M059J (cell line): Measurements from ENCODE around the gene TFB2M. TPM values are rescaled to one million over a fixed set of nuclear protein-coding genes. Genes with fewer than 3 reads are reported as not detected.
A peak's percentile ranks its signal among the peaks of the same experiment; 100 is the strongest.

Experiments used
- DNase-seq: peaks from one replicate; pipeline ENCODE4 v3.0.0-alpha.2; 2012; ENCODE audit warnings: low read depth
- total RNA-seq: library from RNA; depleted of rRNA; stranded (reverse); fragments of >200 nt; shearing (Covaris generic); gene quantifications from 2 replicates; pipeline ENCODE4 v1.2.3, GENCODE V29; 2014

Gene TFB2M
- total RNA-seq, 1 experiment from 2014 or later, result 26.6 TPM

- DNase-seq, result no peak
These were observed 11.9 kb downstream of the TFB2M start for GRCh38 chr1:246554201-246554600.

- DNase-seq, result no peak
These were observed 14.0 kb downstream of the TFB2M start for GRCh38 chr1:246552110-246552509.

GRCh38 chr1:246550402-246550801 lies 15.7 kb downstream of the TFB2M start:
- no peak for DNase-seq

- DNase-seq, result no peak
These were observed 16.4 kb downstream of the TFB2M start for GRCh38 chr1:246549665-246550064.

- DNase-seq, result no peak
These were observed 22.1 kb downstream of the TFB2M start for GRCh38 chr1:246544001-246544400.

- no peak for DNase-seq
These were observed 25.1 kb downstream of the TFB2M start for GRCh38 chr1:246540738-246541491.

- DNase-seq, result no peak
These were observed 28.2 kb downstream of the TFB2M start for GRCh38 chr1:246537887-246538286.

- no peak for DNase-seq
These were observed 28.6 kb downstream of the TFB2M start for GRCh38 chr1:246537441-246537840.

- DNase-seq, result no peak
These were observed 31.9 kb downstream of the TFB2M start for GRCh38 chr1:246534114-246534513.

GRCh38 chr1:246533371-246533905 lies 32.6 kb downstream of the TFB2M start:
- DNase-seq, result no peak

GRCh38 chr1:246532519-246532918 lies 33.5 kb downstream of the TFB2M start:
- no peak for DNase-seq

GRCh38 chr1:246530482-246530881 lies 35.6 kb downstream of the TFB2M start:
- DNase-seq, result no peak

- peak; percentile 43 for DNase-seq
These were observed 36.9 kb downstream of the TFB2M start for GRCh38 chr1:246528933-246529731.

GRCh38 chr1:246527402-246528088 lies 38.5 kb downstream of the TFB2M start:
- DNase-seq, result peak; percentile 33

- DNase-seq, result no peak
These were observed 39.1 kb downstream of the TFB2M start for GRCh38 chr1:246526915-246527314.

- no peak for DNase-seq
These were observed 39.7 kb downstream of the TFB2M start for GRCh38 chr1:246526380-246526779.

- no peak for DNase-seq
These were observed 46.5 kb downstream of the TFB2M start for GRCh38 chr1:246519514-246519913.

- DNase-seq, result no peak
These were observed 47.4 kb downstream of the TFB2M start for GRCh38 chr1:246518456-246519205.

- no peak for DNase-seq
These were observed 48.7 kb downstream of the TFB2M start for GRCh38 chr1:246517391-246517790.

- DNase-seq, result no peak
These were observed 49.9 kb downstream of the TFB2M start for GRCh38 chr1:246516126-246516525.

GRCh38 chr1:246515390-246516005 lies 50.6 kb downstream of the TFB2M start:
- DNase-seq, result no peak
